Measurements from ENCODE around the gene MACROD2. TPM values are rescaled to one million over a fixed set of nuclear protein-coding genes. Genes with fewer than 3 reads are reported as not detected.

MACROD2 gene
- polyA plus RNA-seq, 1 experiment = 0.47 TPM

- TF ChIP-seq, protein P1, sequence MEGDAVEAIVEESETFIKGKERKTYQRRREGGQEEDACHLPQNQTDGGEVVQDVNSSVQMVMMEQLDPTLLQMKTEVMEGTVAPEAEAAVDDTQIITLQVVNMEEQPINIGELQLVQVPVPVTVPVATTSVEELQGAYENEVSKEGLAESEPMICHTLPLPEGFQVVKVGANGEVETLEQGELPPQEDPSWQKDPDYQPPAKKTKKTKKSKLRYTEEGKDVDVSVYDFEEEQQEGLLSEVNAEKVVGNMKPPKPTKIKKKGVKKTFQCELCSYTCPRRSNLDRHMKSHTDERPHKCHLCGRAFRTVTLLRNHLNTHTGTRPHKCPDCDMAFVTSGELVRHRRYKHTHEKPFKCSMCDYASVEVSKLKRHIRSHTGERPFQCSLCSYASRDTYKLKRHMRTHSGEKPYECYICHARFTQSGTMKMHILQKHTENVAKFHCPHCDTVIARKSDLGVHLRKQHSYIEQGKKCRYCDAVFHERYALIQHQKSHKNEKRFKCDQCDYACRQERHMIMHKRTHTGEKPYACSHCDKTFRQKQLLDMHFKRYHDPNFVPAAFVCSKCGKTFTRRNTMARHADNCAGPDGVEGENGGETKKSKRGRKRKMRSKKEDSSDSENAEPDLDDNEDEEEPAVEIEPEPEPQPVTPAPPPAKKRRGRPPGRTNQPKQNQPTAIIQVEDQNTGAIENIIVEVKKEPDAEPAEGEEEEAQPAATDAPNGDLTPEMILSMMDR (IDR thresholded peaks at IDR 0.05; ENCODE audit: insufficient read depth, low read depth, low read length) = no peak
- no peaks in the 10 kb centered on the region for H3K27me3 ChIP-seq (ENCODE audit: control insufficient read depth, insufficient read depth, low read length)
- no peak for DNase-seq (ENCODE audit: low read depth)
- H3K36me3 ChIP-seq (ENCODE audit: control insufficient read depth, insufficient read depth, low read length) = no peaks in the 10 kb centered on the region
- ChIA-PET POLR2A (no interaction called here), CTCF (no interaction called here)
- H3K4me3 ChIP-seq (ENCODE audit: low read depth, low read length) = no peak overlapping the region
Observed at GRCh38 chr20:14877301-14878028, 882.1 kb downstream of the MACROD2 start.

- POLR2A ChIA-PET = no interaction called here
- no peak for DNase-seq (ENCODE audit: low read depth)
- CTCF ChIA-PET = no interaction called here
Observed at GRCh38 chr20:14878676-14879019, 883.3 kb downstream of the MACROD2 start.

DNA sequence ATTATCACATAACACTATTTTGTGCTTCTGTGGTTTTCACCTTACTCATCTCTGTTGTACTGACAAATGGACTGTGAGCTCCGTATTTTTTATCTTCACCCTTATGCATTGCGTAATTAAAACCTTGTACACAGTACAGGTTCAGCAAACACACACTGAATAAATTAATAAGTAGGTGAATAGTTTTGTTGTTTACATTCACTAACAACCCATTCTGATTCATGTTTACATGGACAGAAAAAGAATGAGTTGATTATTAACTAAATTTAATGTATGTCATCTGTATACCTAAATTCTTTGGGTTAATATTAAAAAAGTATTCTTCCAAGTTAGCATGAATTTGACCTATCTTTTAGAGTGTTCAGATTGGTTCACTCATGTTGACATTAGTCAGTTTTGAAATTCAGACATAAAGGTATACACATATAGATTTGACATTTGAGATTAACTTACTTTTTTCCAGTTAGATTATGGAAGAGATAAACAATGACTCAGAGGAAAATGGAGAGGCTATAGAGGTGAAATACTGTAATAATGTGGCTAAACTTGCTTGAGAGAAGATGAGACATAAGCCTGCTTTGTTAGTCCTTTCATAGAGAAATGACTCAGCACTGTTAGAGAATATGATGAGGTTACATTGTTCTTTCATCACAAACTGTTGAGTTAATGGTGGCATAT, 883.8 kb downstream of the MACROD2 start:
- Histone ChIP-seq H3K36me3 (ENCODE audit: control insufficient read depth, insufficient read depth, low read length) (no peaks in the 10 kb centered on the region), H3K27me3 (ENCODE audit: control insufficient read depth, insufficient read depth, low read length) (no peaks in the 10 kb centered on the region), H3K4me3 (ENCODE audit: low read depth, low read length) (no peak overlapping the region)
- POLR2A ChIA-PET = no interaction called here
- TF ChIP-seq, protein P1 (IDR thresholded peaks at IDR 0.05; ENCODE audit: insufficient read depth, low read depth, low read length) = no peak
- CTCF ChIA-PET = interaction anchor here (0.9 kb wide), 1 partner anchor 9 kb away, joined by 3 read pairs; no protein-coding TSS in a partner anchor
- DNase-seq (ENCODE audit: low read depth) = peak; percentile 45

More at GRCh38 chr20:14878676-14879019, 883.3 kb downstream of the MACROD2 start:
- TF ChIP-seq, protein P1 (IDR thresholded peaks at IDR 0.05; ENCODE audit: insufficient read depth, low read depth, low read length) = no peak
- H3K36me3 ChIP-seq (ENCODE audit: control insufficient read depth, insufficient read depth, low read length) = no peaks in the 10 kb centered on the region
- no peak overlapping the region for H3K4me3 ChIP-seq (ENCODE audit: low read depth, low read length)
- no peaks in the 10 kb centered on the region for H3K27me3 ChIP-seq (ENCODE audit: control insufficient read depth, insufficient read depth, low read length)

GRCh38 chr20:14879839-14880238, 884.5 kb downstream of the MACROD2 start:
- TF ChIP-seq, protein P1 (IDR thresholded peaks at IDR 0.05; ENCODE audit: insufficient read depth, low read depth, low read length) = no peak
- ChIA-PET CTCF (interaction anchor here (0.7 to 0.9 kb wide), 2 partner anchors 9 kb away, joined by 3 read pairs; no protein-coding TSS in a partner anchor), POLR2A (no interaction called here)
- Histone ChIP-seq H3K36me3 (ENCODE audit: control insufficient read depth, insufficient read depth, low read length) (no peaks in the 10 kb centered on the region), H3K27me3 (ENCODE audit: control insufficient read depth, insufficient read depth, low read length) (no peaks in the 10 kb centered on the region), H3K4me3 (ENCODE audit: low read depth, low read length) (no peak overlapping the region)
- no peak for DNase-seq (ENCODE audit: low read depth)

GRCh38 chr20:14881518-14881917, 886.2 kb downstream of the MACROD2 start:
- DNase-seq (ENCODE audit: low read depth) = no peak
- POLR2A ChIA-PET = no interaction called here
- Histone ChIP-seq H3K36me3 (ENCODE audit: control insufficient read depth, insufficient read depth, low read length) (no peaks in the 10 kb centered on the region), H3K4me3 (ENCODE audit: low read depth, low read length) (no peak overlapping the region), H3K27me3 (ENCODE audit: control insufficient read depth, insufficient read depth, low read length) (no peaks in the 10 kb centered on the region)
- TF ChIP-seq, protein P1 (IDR thresholded peaks at IDR 0.05; ENCODE audit: insufficient read depth, low read depth, low read length) = no peak
- CTCF ChIA-PET = no interaction called here

All from BJ (cell line).